Activated CD4-positive, alpha-beta T cell treated with anti-CD3 and anti-CD28 coated beads, Interleukin-2, Interleukin-4, amounts not matched to agents 100 ng/mL and 50 ng/mL, durations not matched to agents 16 hours and 8 hours (primary cell): Measurements from ENCODE around the gene MIER1.
A peak's percentile ranks its signal among the peaks of the same experiment; 100 is the strongest.
"Not testable (repeated sequence)": the region's sequence is repeated elsewhere in the genome, so short reads cannot be mapped to it uniquely, and the experiment has no call there.

Experiments
- DNase-seq: peaks from one replicate; pipeline ENCODE4 v3.0.0-alpha.2; 2020; ENCODE audit warnings: low spot score

The MIER1 gene

DNA sequence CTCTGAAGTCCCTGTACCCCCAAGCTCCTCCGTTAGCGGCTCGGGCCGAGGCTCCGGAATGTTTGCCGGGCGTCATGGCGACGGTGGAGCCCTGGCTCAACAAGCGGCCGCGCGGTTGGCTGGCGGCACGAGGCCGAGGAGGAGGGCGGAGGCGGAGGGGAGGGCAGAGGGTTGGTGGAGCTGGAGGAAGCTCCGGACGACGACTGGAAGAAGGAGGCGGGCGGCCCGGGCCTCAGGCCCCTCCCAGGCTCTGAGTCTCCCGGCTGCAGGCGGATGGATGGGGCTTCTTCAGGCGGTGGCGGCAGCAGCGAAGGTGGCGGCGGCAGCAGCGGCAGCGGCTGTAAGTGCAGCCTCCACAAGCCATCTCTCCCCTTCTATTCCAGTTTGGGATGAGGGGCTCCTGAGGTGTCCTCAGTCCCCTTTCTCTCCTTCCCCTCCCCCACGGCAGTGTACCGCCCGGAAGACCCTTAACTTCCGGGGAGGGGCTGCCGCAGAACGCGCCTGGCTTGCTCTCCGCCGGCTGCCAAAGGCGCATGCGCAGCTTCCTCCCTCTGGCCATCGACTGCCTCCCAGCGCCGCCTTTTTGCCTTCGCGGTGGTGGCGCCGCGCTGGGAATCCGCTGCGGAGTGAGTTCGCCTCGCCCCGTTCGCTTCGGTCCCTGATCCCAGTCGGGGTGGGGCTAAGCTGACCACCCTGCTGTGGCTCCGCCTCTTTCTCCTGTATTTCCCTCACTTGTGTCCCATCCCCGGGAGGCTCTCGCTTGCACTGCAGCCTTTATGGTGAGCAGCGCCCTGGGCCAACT is at the start of gene MIER1, which contains the start of gene DNAI4:
Gene MIER1 (plus strand): TSS at position 235 of the 802 bp plus-strand sequence. CDS start 39 bp downstream, at position 274.
Gene DNAI4 (minus strand): TSS at position 101 of the 802 bp plus-strand sequence. CDS start 25 bp downstream, at position 76.
- DNase-seq, result peak; percentile 97

DNA sequence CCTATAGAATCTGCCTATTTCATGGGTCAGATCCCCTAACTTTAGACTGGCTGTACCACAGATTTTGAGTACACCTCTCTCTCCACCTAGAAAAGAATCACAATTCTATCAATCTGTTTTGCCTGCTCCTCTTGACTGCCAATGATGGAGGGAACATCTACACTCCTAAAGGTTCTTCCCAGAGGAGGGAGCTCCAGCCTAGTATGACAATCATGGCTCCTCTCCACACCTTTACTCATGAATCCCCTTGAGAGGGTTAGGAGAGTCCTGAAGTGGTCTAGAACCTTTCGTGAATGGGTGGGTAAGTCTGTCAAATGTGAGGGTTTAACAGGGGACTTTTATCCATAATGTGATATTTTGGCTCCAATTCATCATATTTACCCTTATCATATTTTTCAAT is 48.1 kb upstream of the MIER1 start:
- no peak for DNase-seq

DNA sequence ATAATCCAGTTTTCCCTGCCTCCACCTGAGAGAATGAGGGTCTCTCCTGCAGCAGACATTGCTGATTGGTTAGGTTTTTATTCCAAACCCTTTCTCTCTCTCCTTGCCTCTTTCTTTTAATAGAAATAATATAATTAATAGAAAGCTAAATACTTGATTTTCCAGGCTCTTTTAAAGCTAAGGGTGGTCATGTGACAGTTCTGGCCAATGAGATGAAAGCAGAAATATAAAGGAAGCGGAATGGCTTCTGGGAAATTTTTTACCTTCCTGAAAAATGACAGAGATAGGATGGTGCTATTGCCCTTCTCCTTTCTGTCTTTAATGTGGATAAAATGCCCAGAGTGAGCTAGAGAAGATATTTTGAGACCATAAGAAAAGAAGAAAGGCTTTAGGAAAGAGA is 35.8 kb upstream of the MIER1 start:
- DNase-seq, result no peak

DNA sequence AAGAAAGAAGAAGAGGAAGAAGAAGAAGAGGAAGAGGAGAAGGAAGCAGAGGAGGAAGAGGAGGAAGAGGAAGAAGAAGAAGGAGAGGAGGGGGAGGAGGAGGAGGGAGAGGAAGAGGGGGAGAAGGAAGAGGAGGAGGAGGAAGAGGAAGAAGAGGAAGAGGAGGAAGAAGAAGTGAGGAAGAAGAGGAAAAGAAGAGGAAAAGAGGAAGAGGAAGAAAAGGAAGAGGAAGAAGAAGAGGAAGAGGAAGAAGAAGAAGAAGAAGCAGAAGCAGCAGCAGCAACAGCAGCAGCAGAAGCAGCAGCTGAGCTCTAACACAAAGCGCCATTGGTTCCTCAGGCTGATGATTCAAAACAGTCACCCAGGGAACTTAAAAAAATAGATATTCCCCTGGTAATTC is 34.2 kb upstream of the MIER1 start:
- no peak for DNase-seq

DNA sequence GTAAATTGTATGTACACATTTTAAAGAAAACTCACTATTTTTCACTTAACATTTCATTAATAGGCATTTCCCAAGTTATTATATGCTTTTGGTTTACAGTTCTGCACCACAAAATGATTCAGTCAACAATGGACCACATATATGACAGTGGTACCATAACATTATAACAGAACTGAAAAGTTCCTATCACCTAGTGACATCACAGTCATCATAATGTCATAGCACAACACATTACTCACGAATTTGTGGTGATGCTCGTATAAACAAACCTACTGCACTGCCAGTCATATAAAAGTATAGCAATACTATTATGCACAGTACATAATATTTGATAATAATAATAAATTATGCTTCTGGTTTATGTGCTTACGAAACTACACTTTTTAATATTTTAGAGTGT is 31.1 kb upstream of the MIER1 start:
- DNase-seq, result peak; percentile 1

DNA sequence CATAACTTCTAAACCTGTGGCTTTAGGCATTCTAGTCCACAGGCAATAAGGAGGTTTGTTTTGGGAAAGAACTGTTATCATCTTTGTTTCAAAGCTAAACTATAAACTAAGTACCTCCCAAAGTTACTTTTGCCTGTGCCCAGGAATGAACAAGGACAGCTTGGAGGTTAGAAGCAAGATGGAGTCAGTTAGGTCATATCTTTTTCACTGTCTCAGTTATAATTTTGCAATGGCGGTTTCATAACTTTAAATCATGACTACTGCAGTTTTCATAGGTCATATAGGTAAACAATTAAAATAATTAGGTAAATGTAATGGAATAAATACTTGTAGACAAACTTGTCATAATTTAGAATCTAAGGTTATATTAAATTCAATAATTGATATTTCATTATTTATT is 9.6 kb upstream of the MIER1 start:
- not testable (repeated sequence) for DNase-seq

DNA sequence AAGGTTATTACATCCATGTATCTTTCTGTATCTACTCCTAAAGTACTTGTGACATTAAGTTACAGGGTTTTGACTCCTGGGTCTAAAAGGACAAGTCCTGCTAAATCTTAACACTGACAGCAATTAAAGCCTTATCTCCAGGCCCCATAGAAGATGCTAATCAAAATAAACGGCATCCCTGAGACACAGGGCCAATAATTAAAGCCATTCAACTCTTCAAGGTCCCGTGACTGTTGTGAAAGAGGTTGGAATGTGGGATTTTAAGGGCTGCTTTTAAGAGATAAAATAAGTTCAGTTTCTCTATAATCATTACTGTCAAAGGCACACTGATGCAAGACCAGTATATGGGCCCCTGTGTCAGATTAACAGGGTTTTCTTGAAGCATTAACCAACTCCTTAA is 8.5 kb upstream of the MIER1 start:
- DNase-seq, result no peak

DNA sequence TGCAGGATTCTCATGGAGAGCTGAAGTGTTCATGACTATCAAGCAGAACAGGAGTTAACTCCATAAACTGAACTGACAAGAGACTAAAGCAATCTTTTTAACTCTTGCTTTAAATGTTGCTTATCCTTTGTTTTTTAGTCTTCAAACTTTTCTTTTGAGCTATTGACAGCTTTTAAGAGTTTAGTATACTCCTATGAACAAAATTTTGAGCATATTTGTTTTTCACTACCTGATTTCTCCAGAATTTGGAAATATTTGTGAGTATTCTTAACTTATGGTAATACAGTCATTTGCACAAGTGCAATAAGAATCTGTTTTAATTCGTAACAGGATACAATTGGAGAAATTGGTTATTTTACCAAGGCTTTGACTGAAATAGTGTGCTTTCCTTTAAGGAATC is 7.3 kb upstream of the MIER1 start:
- DNase-seq, result no peak

DNA sequence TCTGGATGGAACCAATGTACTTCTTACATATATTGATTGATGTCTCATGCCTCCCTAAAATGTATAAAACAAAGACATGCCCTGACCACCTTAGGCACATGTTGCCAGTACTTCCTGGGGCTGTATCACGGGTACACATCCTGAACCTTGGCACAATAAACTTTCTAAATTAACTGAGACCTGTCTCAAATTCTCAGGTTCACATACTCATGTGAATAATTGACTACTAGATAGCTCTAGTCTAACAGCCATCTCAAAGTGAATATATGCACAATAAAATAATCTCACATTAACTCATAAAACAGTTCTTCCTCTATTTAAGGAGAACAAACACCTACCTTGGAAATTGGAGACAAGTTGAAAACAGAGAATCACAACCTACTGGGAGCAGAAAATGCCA is 5.7 kb upstream of the MIER1 start:
- DNase-seq, result no peak

DNA sequence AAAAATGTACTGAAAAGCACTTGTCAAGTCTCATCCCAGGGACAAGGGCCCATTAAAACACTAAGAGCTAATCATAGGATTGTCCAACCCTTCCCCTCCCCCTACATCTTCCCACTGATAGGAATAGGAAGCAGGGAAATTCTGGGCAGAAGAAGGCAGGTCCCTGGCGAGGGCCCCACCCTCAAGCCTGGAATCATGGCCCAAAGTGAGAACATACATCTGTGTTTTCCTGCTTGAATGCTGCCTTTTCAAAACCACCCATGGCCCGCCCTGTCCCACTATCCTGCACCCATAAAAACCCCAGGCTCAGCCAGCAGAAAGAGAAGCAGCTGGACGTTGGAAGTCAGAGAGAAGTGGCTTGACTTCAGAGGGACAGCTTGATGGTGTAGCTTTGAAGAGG is 5.0 kb upstream of the MIER1 start:
- no peak for DNase-seq

DNA sequence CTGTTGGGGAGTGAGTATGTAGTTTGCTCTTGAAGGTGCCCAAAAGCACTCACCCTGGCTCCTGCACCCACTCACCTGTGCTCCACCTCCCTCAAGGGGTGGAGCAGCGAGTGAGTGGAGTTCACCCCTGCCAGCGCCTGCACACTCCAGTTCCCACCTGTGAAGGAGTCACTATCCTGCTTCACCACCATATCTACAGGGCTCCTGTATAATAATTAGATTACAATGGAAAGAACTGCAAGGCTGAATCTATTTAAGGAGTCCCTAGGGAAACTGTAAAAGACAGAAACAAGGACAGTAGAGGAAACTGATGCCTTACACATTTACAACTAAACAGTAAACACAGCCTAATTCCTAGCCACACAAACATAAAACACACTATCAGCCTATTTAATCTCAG is 4.2 kb upstream of the MIER1 start:
- no peak for DNase-seq

DNA sequence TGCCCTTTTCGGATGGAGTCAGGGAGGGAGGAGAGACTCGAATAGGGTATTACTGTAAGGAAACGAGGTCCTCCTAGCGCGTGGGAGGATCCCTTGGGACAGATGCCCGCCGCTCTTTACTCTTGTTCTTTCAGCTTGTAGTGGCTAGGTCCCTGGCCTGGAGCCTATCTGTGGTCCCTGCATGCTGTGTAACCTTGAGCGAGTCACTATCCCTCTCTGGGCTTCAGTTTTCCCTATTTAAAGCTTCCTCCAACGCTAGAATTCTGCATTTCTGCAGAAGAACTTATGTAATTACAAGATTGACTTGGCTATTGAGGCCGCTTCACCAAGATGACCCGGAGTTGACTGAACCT is 744 bp downstream of the MIER1 start:
- no peak for DNase-seq

DNA sequence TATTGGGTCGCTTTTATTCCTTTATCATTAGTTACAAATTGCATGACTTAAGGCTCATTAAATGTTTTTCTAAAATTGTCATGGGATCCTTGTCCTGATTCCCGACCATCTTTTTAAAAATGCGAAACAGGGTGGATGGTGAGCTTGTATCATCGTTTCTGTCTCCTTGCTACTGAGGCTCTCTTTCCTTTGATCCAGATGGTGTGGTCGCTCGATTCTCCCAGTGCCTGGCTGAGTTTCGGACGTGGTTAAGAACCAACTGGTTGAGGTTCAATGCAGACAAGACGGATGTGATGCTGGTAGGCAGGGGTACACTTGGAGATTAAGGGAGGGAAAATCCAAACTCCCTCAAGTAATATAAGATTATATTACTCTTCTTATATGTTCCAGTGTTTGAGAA is 1.2 kb downstream of the MIER1 start:
- DNase-seq, result no peak

DNA sequence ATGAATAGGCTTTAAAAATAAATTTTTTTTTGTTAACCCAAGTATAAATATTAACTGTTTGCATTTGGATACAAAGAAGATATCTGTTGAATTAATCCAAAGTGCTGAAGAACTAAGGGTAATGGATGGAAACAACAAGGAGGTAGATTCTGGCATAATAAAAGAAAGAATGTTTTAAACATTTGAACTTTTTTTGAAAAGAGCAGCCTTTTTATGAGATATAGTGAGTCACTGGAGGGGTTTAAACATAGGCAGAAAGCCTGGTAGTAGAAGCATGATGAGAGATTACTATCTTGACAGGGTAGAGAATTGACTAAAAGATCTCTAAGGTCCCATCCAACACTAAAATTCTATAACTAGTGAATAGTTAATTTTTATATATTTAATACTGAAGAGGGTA is 2.7 kb downstream of the MIER1 start:
- no peak for DNase-seq

DNA sequence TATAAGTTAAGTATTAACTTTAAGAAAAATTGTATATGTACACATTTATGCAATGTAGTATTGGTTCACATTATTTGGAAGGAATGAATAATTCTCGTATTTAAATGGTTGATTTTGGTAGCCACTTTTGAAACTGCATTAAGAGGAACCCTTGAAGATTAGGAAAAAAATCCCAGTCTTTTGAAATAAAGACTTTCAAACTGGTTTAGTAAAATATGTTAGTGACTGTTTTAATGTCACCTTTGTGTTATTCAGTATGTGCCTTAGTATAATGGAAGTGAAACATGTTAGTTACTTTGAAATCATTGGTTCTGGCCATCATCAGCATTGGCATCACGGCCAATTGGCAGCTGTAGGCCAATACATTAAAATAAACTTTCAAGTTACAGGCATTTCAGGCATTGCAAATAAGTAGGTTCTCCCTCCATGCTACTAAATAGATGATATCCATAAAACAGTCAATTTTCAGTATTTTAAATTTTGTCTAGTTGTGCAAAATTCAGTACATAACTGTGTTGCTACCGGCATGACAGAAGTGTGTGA is 4.4 kb downstream of the MIER1 start:
- peak; percentile 28 for DNase-seq

DNA sequence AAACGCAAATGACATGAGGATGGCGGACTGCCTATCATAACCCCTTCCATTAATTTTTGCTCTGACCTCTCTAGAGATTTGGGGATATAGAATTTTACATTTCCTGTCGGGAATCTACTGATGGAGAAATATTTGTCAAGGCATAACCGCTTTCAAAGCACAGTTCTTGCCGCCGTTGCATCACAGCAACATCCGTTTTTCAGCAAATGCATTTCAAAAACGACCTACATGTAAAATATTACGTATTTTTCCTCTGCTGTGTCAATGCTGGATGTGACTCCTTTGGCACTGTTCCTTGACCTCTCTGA is 4.9 kb downstream of the MIER1 start:
- no peak for DNase-seq

DNA sequence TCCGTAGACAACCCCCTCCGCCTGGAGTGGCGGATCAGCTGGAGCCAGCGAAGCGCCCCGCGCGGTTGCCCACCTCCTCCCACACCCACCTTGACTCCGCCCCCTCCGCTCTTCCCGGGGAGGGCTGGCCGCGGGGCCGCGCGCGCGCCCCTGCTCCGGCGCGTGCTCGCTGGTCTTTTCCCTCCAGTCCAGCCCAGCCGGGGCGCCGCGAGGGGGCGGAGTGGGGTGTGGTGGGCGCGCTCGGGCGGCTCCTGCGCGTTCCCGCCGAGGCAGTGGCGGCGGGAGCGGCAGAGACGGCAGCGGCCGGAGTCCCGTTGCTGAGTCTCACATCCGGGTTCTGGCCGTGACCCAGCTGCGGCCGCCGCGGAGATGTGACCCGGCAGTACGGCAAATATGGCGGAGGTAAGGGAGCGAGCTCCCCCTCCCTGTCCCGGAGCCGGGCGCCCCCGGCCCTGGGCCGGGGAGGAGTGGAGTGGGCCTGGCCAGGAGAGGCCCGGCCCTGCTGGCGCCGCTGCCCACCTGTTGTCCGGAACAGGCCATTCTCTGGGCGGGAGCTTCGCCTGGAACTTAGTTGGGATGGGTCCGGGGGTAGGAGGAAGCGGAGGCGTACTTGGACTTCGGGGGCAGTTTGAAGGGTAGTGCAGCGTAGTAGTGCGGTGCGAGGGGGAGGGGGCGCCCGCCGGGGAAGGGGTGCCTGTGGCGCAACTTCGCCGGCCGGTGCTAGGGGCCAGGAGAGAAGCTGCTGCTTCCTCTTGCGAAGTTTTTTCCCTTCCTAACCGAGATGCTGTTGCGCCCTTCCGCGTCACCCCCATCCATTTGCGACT is 5.4 kb downstream of the MIER1 start:
- DNase-seq, result peak; percentile 96

DNA sequence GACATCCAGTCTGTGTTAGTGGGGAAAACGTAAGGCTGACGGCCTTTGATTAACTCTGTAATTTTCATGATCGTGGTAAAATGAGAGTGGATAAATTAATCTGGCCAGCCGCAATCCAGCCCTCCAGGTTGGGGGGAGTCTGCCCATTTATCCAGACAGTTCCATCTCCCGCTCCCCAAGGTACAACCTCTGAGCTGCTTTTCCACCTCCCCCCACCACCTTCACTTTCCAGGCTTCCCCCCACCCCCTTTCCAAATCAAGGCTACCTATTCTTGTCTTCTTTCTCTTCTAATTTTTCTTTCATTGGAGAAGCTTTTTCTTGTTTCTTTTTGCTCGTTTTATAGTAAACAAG is 6.0 kb downstream of the MIER1 start:
- DNase-seq, result no peak

DNA sequence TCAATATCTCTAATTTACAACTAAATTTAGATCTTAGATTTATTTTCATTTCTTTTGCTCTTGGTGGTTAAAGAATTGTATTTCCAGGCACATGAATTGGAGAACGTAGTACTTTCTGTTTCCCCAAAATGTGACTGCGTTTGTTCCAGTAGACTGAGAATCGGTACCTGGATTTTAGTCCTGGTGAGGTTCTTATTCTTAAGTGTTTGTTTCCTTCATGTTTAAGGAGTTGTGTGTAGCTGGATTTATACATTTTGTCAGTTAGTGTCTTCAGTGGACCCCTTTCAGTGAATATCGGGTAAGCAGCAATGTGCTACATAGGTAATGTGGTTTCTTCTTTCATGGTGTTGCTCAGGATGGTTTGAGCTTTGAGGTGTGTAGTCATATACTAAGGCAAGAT is 6.8 kb downstream of the MIER1 start:
- DNase-seq, result peak; percentile 39

DNA sequence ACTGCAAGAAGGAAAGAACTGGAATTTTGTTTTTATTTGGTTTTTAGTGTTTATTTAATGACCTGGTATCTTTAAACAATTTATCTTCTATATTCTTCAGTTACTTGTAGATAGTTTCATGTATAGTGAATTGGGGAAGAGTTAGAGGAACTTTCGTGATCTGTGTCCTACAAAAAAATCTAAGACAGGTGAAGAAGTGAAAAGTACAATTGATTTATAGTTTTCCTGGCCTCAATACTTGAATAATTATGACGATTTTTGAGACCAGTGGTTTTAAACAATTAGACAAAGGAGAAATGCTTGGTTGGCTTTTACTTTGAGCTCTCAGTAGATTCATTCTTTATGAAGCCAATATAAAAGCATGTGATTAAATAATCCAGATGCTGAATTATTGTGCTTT is 7.5 kb downstream of the MIER1 start:
- DNase-seq, result no peak

DNA sequence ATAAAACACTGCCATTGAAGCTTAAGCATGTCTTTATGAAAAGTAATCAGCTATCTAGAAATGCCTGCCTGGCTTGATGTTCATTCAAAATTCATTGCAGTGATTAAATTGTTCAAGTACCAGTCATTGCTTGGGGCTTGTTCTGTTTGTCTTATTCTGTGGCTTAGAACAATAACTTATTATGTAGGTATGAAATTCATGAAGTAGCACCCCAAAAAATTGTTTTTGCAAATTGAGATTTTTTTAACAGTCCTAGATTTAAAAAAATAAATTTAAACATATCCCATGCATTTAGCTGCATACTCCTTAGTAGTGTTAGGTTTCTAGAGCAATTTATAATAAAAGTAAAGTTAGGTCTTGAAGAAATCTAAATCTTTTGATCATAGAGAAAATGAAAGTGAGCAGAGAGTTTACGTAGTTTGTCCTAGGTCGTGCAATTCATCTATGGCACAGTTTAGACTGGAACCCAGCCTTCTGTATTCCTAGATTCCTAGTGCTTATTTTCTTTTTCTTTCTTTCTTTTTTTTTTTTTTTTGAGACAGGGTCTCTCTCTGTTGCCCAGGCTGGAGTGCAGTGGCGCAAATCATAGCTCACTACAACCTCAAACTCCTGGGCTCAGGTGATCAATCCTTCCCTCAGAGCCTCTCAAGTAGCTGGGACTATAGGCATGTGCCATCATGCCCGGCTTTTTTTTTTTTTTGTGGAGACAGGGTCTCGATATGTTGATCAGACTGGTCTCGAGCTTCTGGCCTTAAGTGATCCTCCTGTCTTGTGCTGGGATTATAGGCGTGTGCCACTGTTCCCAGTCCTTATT is 9.3 kb downstream of the MIER1 start:
- no peak for DNase-seq

DNA sequence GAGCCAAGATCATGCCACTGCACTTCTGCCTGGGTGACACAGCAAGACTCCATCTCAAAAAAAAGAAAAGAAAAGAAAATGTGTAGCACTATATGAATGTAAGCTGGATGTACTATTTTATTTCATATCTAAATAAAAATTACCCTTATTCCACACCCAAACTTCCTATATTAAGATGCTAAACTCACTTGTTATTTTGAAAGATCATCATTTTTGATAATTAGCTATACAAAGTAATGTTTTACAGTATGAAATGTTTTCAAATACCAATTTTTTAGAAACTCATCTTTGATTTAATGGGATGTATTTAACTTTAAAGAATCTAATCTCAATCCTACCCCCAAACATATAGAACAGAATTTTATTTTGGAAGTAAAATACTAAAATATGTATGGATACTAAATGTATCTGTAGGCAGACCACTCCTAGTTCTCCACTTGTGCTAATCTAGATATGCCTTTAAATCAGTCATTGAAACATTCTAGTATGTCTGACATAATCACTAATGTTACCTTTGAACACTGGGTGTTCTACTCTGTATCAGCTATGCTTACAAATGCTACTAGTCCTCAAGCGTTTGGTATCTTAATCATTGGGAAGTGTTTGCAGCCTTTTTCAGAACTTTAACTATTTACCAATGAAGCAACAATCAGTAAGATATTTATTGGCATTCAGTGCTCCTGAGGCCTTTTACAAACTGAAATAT is 12.9 kb downstream of the MIER1 start:
- no peak for DNase-seq
